WI38 (cell line): ENCODE results near the gene NTN4.
"Not testable (repeated sequence)": the region's sequence is repeated elsewhere in the genome, so short reads cannot be mapped to it uniquely, and the experiment has no call there.

Experiments
- H3K4me3 ChIP-seq: 2 replicates; pipeline ENCODE4 v1.5.1; 2011; ENCODE audit warnings: low read depth, mild to moderate bottlenecking, control low read depth, low read length
- CTCF ChIP-seq: IDR thresholded peaks from 2 replicates; pipeline ENCODE4 v1.5.1; 2012; ENCODE audit warnings: low read depth, mild to moderate bottlenecking, control low read depth, low read length

Gene NTN4

DNA sequence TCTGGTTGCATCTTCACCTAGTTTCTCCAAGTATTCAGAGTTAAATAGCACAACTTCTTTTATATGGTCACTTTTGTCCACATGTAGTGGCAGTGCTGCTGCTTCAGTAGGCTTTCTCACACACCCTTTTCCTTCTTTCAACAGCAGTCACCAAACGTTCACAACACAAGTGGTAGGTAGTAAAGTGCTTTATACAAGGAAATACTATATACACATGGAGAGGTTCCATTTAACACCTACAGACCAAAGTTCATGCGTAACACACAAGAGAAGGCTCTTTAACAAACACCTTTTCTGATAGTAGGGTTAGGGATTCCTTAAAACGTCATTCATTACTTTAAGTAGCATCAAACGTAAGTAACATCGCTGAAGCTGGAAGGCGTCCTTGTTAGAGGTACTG, 132.2 kb downstream of the NTN4 start:
- TF ChIP-seq CTCF = no peak
- H3K4me3 ChIP-seq = no peak overlapping the region

GRCh38 chr12:95654665-95655064, 135.9 kb downstream of the NTN4 start:
- H3K4me3 ChIP-seq = not testable (repeated sequence)

GRCh38 chr12:95653771-95654546, 136.6 kb downstream of the NTN4 start:
- no peak for TF ChIP-seq CTCF
- no peak overlapping the region for H3K4me3 ChIP-seq

- no peak for TF ChIP-seq CTCF
- no peak overlapping the region for H3K4me3 ChIP-seq
These were observed 138.9 kb downstream of the NTN4 start for GRCh38 chr12:95651681-95652080.

- TF ChIP-seq CTCF = no peak
These were observed 141.4 kb downstream of the NTN4 start for GRCh38 chr12:95648990-95649791.

DNA sequence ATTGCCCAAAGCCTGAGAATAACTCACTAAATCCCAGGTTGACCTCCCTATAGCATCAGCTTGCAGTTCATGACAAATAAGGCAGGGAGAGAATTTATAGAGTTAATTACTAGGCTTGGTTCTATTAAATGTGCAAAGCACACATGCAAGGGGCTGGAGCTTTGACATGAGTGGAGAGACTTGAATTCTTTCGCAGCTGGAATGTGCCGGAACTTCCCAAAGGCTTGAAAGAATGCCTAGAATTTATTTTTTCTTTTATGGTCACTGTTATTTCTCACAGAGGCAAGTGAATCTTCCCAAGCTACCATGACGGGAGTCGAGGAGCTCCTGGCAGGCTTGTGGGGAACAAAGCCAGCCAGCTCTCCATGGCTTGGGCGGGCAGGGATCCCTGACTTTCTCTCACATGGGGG, 143.8 kb downstream of the NTN4 start:
- no peak for TF ChIP-seq CTCF
- no peak overlapping the region for H3K4me3 ChIP-seq

More at GRCh38 chr12:95648990-95649791, 141.4 kb downstream of the NTN4 start:
- H3K4me3 ChIP-seq = no peak overlapping the region

- H3K4me3 ChIP-seq = no peak overlapping the region
These were observed 147.3 kb downstream of the NTN4 start for GRCh38 chr12:95643256-95643655.

More at GRCh38 chr12:95643256-95643655, 147.3 kb downstream of the NTN4 start:
- no peak for TF ChIP-seq CTCF
